Measurements from ENCODE around the gene CDC23.
A peak's percentile ranks its signal among the peaks of the same experiment; 100 is the strongest.
"Not testable (repeated sequence)": the region's sequence is repeated elsewhere in the genome, so short reads cannot be mapped to it uniquely, and the experiment has no call there.

The CDC23 gene

GRCh38 chr5:138169124-138169523 is 44.0 kb downstream of the CDC23 start:
- no peak overlapping the region for H3K4me3 ChIP-seq (ENCODE audit: low read length)
- no peak for TF ChIP-seq CTCF (IDR thresholded peaks at IDR 0.05; ENCODE audit: insufficient read depth, low read depth, low read length, missing control alignments)

GRCh38 chr5:138163721-138164120 is 49.4 kb downstream of the CDC23 start:
- TF ChIP-seq CTCF (IDR thresholded peaks at IDR 0.05; ENCODE audit: insufficient read depth, low read depth, low read length, missing control alignments) = no peak
- no peak overlapping the region for H3K4me3 ChIP-seq (ENCODE audit: low read length)

More at GRCh38 chr5:138169124-138169523, 44.0 kb downstream of the CDC23 start:
- DNase-seq (ENCODE audit: low read depth) = no peak

GRCh38 chr5:138160706-138161105 is 52.4 kb downstream of the CDC23 start:
- DNase-seq (ENCODE audit: low read depth) = no peak
- no peak for TF ChIP-seq CTCF (IDR thresholded peaks at IDR 0.05; ENCODE audit: insufficient read depth, low read depth, low read length, missing control alignments)
- H3K4me3 ChIP-seq (ENCODE audit: low read length) = no peak overlapping the region

More at GRCh38 chr5:138163721-138164120, 49.4 kb downstream of the CDC23 start:
- DNase-seq (ENCODE audit: low read depth) = no peak

GRCh38 chr5:138159666-138160065 is 53.5 kb downstream of the CDC23 start:
- TF ChIP-seq CTCF (IDR thresholded peaks at IDR 0.05; ENCODE audit: insufficient read depth, low read depth, low read length, missing control alignments) = no peak
- H3K4me3 ChIP-seq (ENCODE audit: low read length) = no peak overlapping the region
- DNase-seq (ENCODE audit: low read depth) = no peak

GRCh38 chr5:138157626-138158025 is 55.5 kb downstream of the CDC23 start:
- no peak for DNase-seq (ENCODE audit: low read depth)
- no peak overlapping the region for H3K4me3 ChIP-seq (ENCODE audit: low read length)
- no peak for TF ChIP-seq CTCF (IDR thresholded peaks at IDR 0.05; ENCODE audit: insufficient read depth, low read depth, low read length, missing control alignments)

- H3K4me3 ChIP-seq (ENCODE audit: low read length); DNase-seq (ENCODE audit: low read depth): not testable (repeated sequence)
These were observed 57.1 kb downstream of the CDC23 start for GRCh38 chr5:138155977-138156376.

GRCh38 chr5:138149530-138149929 is 63.6 kb downstream of the CDC23 start:
- peak; percentile 25 for DNase-seq (ENCODE audit: low read depth)
- no peak overlapping the region for H3K4me3 ChIP-seq (ENCODE audit: low read length)
- no peak for TF ChIP-seq CTCF (IDR thresholded peaks at IDR 0.05; ENCODE audit: insufficient read depth, low read depth, low read length, missing control alignments)
